ENCODE measurements around the gene NUCB1.

NUCB1 gene

DNA sequence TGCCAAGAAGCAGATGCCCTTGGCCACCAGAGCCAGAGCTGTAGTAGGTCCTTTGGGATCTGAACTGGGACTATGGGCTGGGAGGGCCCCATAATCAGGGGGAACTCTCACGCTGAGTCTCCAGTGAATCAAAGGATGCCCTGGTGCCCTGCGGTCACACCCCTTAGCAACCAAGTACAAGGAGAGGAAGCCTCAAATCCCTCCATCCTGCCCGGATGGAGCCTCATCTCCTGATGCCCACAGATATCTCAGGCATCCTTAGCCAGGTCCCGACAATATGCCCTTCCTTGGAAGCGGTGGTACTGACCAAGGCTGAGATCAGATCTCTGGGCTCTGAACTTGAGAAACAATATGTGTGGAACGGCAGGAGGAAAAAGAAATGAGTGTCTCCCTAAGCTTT, 33.4 kb upstream of the NUCB1 start:
- Histone ChIP-seq H3K36me3 (ENCODE audit: insufficient read depth, low read length) (no peaks in the 10 kb centered on the region), H2AFZ (ENCODE audit: low read length) (no peak overlapping the region), H3K9me2 (replicated peaks; ENCODE audit: low read depth, low read length) (no peaks in the 10 kb centered on the region), H3K79me2 (ENCODE audit: insufficient read depth, low read length) (no peaks in the 10 kb centered on the region), H4K20me1 (ENCODE audit: insufficient read depth, low read length, poor library complexity, severe bottlenecking) (no peaks in the 10 kb centered on the region), H3K4me2 (ENCODE audit: low read depth, low read length, poor library complexity, severe bottlenecking) (no peak overlapping the region), H3K4me1 (ENCODE audit: insufficient read depth, low read length, poor library complexity, severe bottlenecking) (no peaks in the 10 kb centered on the region), H3F3A (ENCODE audit: low read depth) (no peaks in the 10 kb centered on the region), H3K9ac (ENCODE audit: low read depth, low read length, poor library complexity, severe bottlenecking) (no peak overlapping the region), H3K27me3 (ENCODE audit: insufficient read depth, low read length, poor library complexity, severe bottlenecking) (no peaks in the 10 kb centered on the region), H3K4me3 (ENCODE audit: low read length, poor library complexity, severe bottlenecking) (no peak overlapping the region), H3K9me3 (ENCODE audit: insufficient read depth, low read depth, low read length) (no peaks in the 10 kb centered on the region)
- TF ChIP-seq, protein P1, sequence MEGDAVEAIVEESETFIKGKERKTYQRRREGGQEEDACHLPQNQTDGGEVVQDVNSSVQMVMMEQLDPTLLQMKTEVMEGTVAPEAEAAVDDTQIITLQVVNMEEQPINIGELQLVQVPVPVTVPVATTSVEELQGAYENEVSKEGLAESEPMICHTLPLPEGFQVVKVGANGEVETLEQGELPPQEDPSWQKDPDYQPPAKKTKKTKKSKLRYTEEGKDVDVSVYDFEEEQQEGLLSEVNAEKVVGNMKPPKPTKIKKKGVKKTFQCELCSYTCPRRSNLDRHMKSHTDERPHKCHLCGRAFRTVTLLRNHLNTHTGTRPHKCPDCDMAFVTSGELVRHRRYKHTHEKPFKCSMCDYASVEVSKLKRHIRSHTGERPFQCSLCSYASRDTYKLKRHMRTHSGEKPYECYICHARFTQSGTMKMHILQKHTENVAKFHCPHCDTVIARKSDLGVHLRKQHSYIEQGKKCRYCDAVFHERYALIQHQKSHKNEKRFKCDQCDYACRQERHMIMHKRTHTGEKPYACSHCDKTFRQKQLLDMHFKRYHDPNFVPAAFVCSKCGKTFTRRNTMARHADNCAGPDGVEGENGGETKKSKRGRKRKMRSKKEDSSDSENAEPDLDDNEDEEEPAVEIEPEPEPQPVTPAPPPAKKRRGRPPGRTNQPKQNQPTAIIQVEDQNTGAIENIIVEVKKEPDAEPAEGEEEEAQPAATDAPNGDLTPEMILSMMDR (conservative IDR thresholded peaks at IDR 0.05; ENCODE audit: low read length) = no peak
- no peak for TF ChIP-seq EZH2phosphoT487 (IDR thresholded peaks at IDR 0.05; ENCODE audit: borderline replicate concordance)

GRCh38 chr19:48867123-48867745, 32.9 kb upstream of the NUCB1 start:
- H4K20me1 ChIP-seq (ENCODE audit: insufficient read depth, low read length, poor library complexity, severe bottlenecking) = no peaks in the 10 kb centered on the region
- H3K9ac ChIP-seq (ENCODE audit: low read depth, low read length, poor library complexity, severe bottlenecking) = no peak overlapping the region
- H3K79me2 ChIP-seq (ENCODE audit: insufficient read depth, low read length) = no peaks in the 10 kb centered on the region
- no peaks in the 10 kb centered on the region for H3K9me3 ChIP-seq (ENCODE audit: insufficient read depth, low read depth, low read length)
- H2AFZ ChIP-seq (ENCODE audit: low read length) = no peak overlapping the region
- no peaks in the 10 kb centered on the region for H3K27me3 ChIP-seq (ENCODE audit: insufficient read depth, low read length, poor library complexity, severe bottlenecking)
- H3K4me1 ChIP-seq (ENCODE audit: insufficient read depth, low read length, poor library complexity, severe bottlenecking) = no peaks in the 10 kb centered on the region
- H3K36me3 ChIP-seq (ENCODE audit: insufficient read depth, low read length) = no peaks in the 10 kb centered on the region
- H3K4me2 ChIP-seq (ENCODE audit: low read depth, low read length, poor library complexity, severe bottlenecking) = no peak overlapping the region
- no peaks in the 10 kb centered on the region for H3F3A ChIP-seq (ENCODE audit: low read depth)
- no peak overlapping the region for H3K4me3 ChIP-seq (ENCODE audit: low read length, poor library complexity, severe bottlenecking)
- H3K9me2 ChIP-seq (replicated peaks; ENCODE audit: low read depth, low read length) = no peaks in the 10 kb centered on the region
- TF ChIP-seq, protein P1 (conservative IDR thresholded peaks at IDR 0.05; ENCODE audit: low read length) = no peak
- no peak for TF ChIP-seq EZH2phosphoT487 (IDR thresholded peaks at IDR 0.05; ENCODE audit: borderline replicate concordance)

DNA sequence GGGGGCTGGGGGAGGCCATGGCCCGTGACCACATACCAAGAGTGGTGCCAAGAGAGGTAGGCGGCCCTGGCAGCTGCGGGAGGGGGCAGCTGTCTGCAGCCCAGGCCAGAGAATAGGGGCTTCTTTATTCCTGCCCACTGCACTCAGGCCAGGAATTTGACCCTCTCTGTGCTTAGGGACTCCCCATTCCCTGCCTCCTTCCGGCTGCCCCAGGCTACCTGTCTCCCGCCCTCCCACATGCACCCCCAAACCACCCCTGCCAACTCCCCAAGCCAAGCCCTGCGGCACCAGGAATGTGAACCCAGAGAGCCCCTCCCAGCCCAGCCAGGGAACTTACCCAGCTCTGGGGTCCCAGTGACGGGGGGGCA, 32.4 kb upstream of the NUCB1 start:
- Histone ChIP-seq H3K9me2 (replicated peaks; ENCODE audit: low read depth, low read length) (no peaks in the 10 kb centered on the region), H3K9me3 (ENCODE audit: insufficient read depth, low read depth, low read length) (no peaks in the 10 kb centered on the region), H3K36me3 (ENCODE audit: insufficient read depth, low read length) (no peaks in the 10 kb centered on the region), H3F3A (ENCODE audit: low read depth) (no peaks in the 10 kb centered on the region), H3K27me3 (ENCODE audit: insufficient read depth, low read length, poor library complexity, severe bottlenecking) (no peaks in the 10 kb centered on the region), H4K20me1 (ENCODE audit: insufficient read depth, low read length, poor library complexity, severe bottlenecking) (peaks cover 4% of the 10 kb centered on the region), H3K9ac (ENCODE audit: low read depth, low read length, poor library complexity, severe bottlenecking) (no peak overlapping the region), H3K4me2 (ENCODE audit: low read depth, low read length, poor library complexity, severe bottlenecking) (no peak overlapping the region), H3K79me2 (ENCODE audit: insufficient read depth, low read length) (peaks cover 4% of the 10 kb centered on the region; the same call in 1 of the 2 replicates), H3K4me3 (ENCODE audit: low read length, poor library complexity, severe bottlenecking) (no peak overlapping the region), H2AFZ (ENCODE audit: low read length) (no peak overlapping the region), H3K4me1 (ENCODE audit: insufficient read depth, low read length, poor library complexity, severe bottlenecking) (peaks cover 4% of the 10 kb centered on the region)
- TF ChIP-seq EZH2phosphoT487 (IDR thresholded peaks at IDR 0.05; ENCODE audit: borderline replicate concordance) = no peak
- TF ChIP-seq, protein P1 (conservative IDR thresholded peaks at IDR 0.05; ENCODE audit: low read length) = no peak
